CD4-positive, alpha-beta memory T cell (primary cell): ENCODE measurements around the gene STX16. TPM values are rescaled to one million over a fixed set of nuclear protein-coding genes. Genes with fewer than 3 reads are reported as not detected.
A peak's percentile ranks its signal among the peaks of the same experiment; 100 is the strongest.

Source experiments
- CTCF ChIA-PET: fragments of 350-600 bp; sonication (Branson Sonifier 250); formaldehyde crosslinking; loops from one replicate; lab custom pipeline; 2021; ENCODE audit warnings: inconsistent platforms; ENCODE audit not compliant: partially characterized antibody; lab: Charles Lee
- POLR2A ChIA-PET: fragments of 350-600 bp; sonication (Branson Sonifier 250); formaldehyde crosslinking; loops from one replicate; lab custom pipeline; 2021; ENCODE audit not compliant: partially characterized antibody; lab: Charles Lee
- DNase-seq, 5 donors: peaks; one replicate each; pipeline versions ENCODE4 v3.0.0 to v3.0.0-alpha.2; 2020 to 2022; ENCODE audit warnings: mixed read lengths in 1 of 5
- H3K27ac ChIP-seq: one replicate; pipeline ENCODE4 v1.7.0; 2013; ENCODE audit warnings: low read depth, low read length
- H3K27me3 ChIP-seq: 2 replicates; pipeline ENCODE4 v1.7.0; 2013; ENCODE audit warnings: mild to moderate bottlenecking, low read length, moderate library complexity; ENCODE audit not compliant: insufficient read depth
- H3K36me3 ChIP-seq: 2 replicates; pipeline ENCODE4 v1.7.0; 2013; ENCODE audit warnings: mild to moderate bottlenecking, low read length, moderate library complexity; ENCODE audit not compliant: insufficient read depth
- H3K4me1 ChIP-seq: 2 replicates; pipeline ENCODE4 v1.7.0; 2013; ENCODE audit warnings: mild to moderate bottlenecking, low read length, moderate library complexity; ENCODE audit not compliant: insufficient read depth
- H3K4me3 ChIP-seq, 2 donors: one replicate each; pipeline ENCODE4 v1.7.0; 2013; ENCODE audit warnings: low read length in 2 of 2, mild to moderate bottlenecking in 1 of 2
- H3K9me3 ChIP-seq, 2 donors: one replicate each; pipeline ENCODE4 v1.7.0; 2013; ENCODE audit warnings: low read length in 2 of 2, control low read depth in 1 of 2; ENCODE audit not compliant: control insufficient read depth in 1 of 2
- H3K27ac Mint-ChIP-seq, 7 donors: one replicate each; pipeline ENCODE4 v1.8.0; 2020 to 2021; ENCODE audit warnings: mixed read lengths in 7 of 7, mild to moderate bottlenecking in 6 of 7, inconsistent platforms in 3 of 7, moderate library complexity in 3 of 7
- H3K27me3 Mint-ChIP-seq, 2 donors: one replicate each; pipeline ENCODE4 v1.8.0; 2020 to 2021; ENCODE audit warnings: mixed read lengths in 2 of 2
- H3K36me3 Mint-ChIP-seq, 2 donors: one replicate each; pipeline ENCODE4 v1.8.0; 2020 to 2021; ENCODE audit warnings: mixed read lengths in 2 of 2, inconsistent platforms in 1 of 2, mild to moderate bottlenecking in 1 of 2
- H3K4me1 Mint-ChIP-seq, 4 donors: one replicate each; pipeline ENCODE4 v1.8.0; 2020 to 2021; ENCODE audit warnings: mixed read lengths in 4 of 4, mild to moderate bottlenecking in 1 of 4
- H3K4me3 Mint-ChIP-seq, 8 donors: one replicate each; pipeline ENCODE4 v1.8.0; 2020 to 2021; ENCODE audit warnings: mixed read lengths in 8 of 8, mild to moderate bottlenecking in 7 of 8, moderate library complexity in 6 of 8, inconsistent platforms in 3 of 8
- H3K9me3 Mint-ChIP-seq, 8 donors: one replicate each; pipeline ENCODE4 v1.8.0; 2020 to 2021; ENCODE audit warnings: mixed read lengths in 8 of 8, mild to moderate bottlenecking in 5 of 8, inconsistent platforms in 3 of 8, moderate library complexity in 1 of 8
- intact Hi-C: fragments of 100-400 bp; cut with micrococcal nuclease; formaldehyde crosslinking; loops from one replicate; pipeline ENCODE4 v1.15.1; 2023
- polyA plus RNA-seq, 2 donors: library from polyadenylated mRNA; unstranded; fragments of 300-500 nt; fragmentation: Illumina TruSeq; gene quantifications; one replicate each; pipeline ENCODE4 v1.2.3, GENCODE V29; 2021
- total RNA-seq, 2 experiments: library from RNA; stranded (reverse); gene quantifications; one replicate each; pipeline ENCODE4 v1.2.3, GENCODE V29; 2021

STX16 gene
- total and polyA plus RNA-seq, 4 experiments from 2014 or later, result 16.5 to 167 (median 91.3) TPM

- H3K4me3 Mint-ChIP-seq, result peak overlapping the region in 3 of 8 donors; percentile 8 to 33 (median 8)
- ChIA-PET POLR2A (interaction anchor here (0.7 to 1.4 kb wide), 2 partner anchors 10 to 38 kb away, joined by 3 to 4 read pairs; partner anchors contain the start of gene NPEPL1), CTCF (no interaction called here)
- peaks cover 0 to 36% of the 10 kb centered on the region in 2 donors for H3K36me3 Mint-ChIP-seq
- Histone ChIP-seq H3K36me3 (no peaks in the 10 kb centered on the region), H3K9me3 (no peaks in the 10 kb centered on the region), H3K4me3 (no peak overlapping the region), H3K4me1 (peaks cover 68% of the 10 kb centered on the region), H3K27me3 (no peaks in the 10 kb centered on the region), H3K27ac (peak overlapping the region; percentile 94)
- intact Hi-C loops, result loop anchor here (5.0 to 10.0 kb wide), 5 partner anchors 183 to 1260 kb away; partner anchors contain the start of genes NELFCD, RBM38 and VAPB
- H3K9me3 Mint-ChIP-seq, result no peaks in the 10 kb centered on the region
- H3K4me1 Mint-ChIP-seq, result peaks cover 34 to 73% (median 46%) of the 10 kb centered on the region in 4 donors
- no peak overlapping the region for H3K27ac Mint-ChIP-seq
- H3K27me3 Mint-ChIP-seq, result peaks cover 0 to 1% of the 10 kb centered on the region in 2 donors
- no peak for DNase-seq
Observed at GRCh38 chr20:58654337-58654736, 3.3 kb downstream of the STX16 start.

GRCh38 chr20:58655328-58656107, 4.4 kb downstream of the STX16 start:
- ChIA-PET CTCF (interaction anchor here (1.1 kb wide), 2 partner anchors 37 to 247 kb away, joined by 3 to 4 read pairs; partner anchors contain the start of gene NPEPL1), POLR2A (interaction anchor here (1.2 to 1.4 kb wide), 2 partner anchors 20 to 38 kb away, joined by 3 read pairs; no protein-coding TSS in a partner anchor)
- H3K27me3 ChIP-seq, result no peaks in the 10 kb centered on the region
- no peak for DNase-seq
- H3K27ac ChIP-seq, result no peak overlapping the region
- peaks cover 0 to 43% of the 10 kb centered on the region in 2 donors for H3K36me3 Mint-ChIP-seq
- H3K4me3 ChIP-seq, result peak overlapping the region in 1 of 2 donors; percentile 1
- intact Hi-C loops, result loop anchor here (10.0 kb wide), 1 partner anchor 1261 kb away; the partner anchor contains the start of gene RBM38
- H3K4me1 ChIP-seq, result peaks cover 79% of the 10 kb centered on the region
- H3K27ac Mint-ChIP-seq, result peak overlapping the region; percentile 13 to 96 (median 62)
- H3K9me3 ChIP-seq, result no peaks in the 10 kb centered on the region
- H3K4me3 Mint-ChIP-seq, result peak overlapping the region; percentile 21 to 69 (median 60)
- H3K36me3 ChIP-seq, result no peaks in the 10 kb centered on the region
- H3K27me3 Mint-ChIP-seq, result peaks cover 0 to 1% of the 10 kb centered on the region in 2 donors
- no peaks in the 10 kb centered on the region for H3K9me3 Mint-ChIP-seq
- peaks cover 44 to 83% (median 55%) of the 10 kb centered on the region in 4 donors for H3K4me1 Mint-ChIP-seq

GRCh38 chr20:58656831-58657230, 5.7 kb downstream of the STX16 start:
- ChIA-PET CTCF (interaction anchor here (1.8 kb wide), 1 partner anchor 37 kb away, joined by 5 read pairs; no protein-coding TSS in a partner anchor), POLR2A (interaction anchor here (0.7 to 1.4 kb wide), 5 partner anchors 16 to 449 kb away, joined by 3 read pairs; no protein-coding TSS in a partner anchor)
- Histone ChIP-seq H3K9me3 (no peaks in the 10 kb centered on the region), H3K36me3 (no peaks in the 10 kb centered on the region), H3K27me3 (no peaks in the 10 kb centered on the region), H3K4me1 (peaks cover 92% of the 10 kb centered on the region), H3K4me3 (no peak overlapping the region), H3K27ac (peak overlapping the region; percentile 24)
- Mint-ChIP-seq H3K4me3 (peak overlapping the region; percentile 31 to 73 (median 62)), H3K9me3 (no peaks in the 10 kb centered on the region), H3K27me3 (no peaks in the 10 kb centered on the region), H3K27ac (peak overlapping the region; percentile 36 to 96 (median 80)), H3K4me1 (peaks cover 55 to 84% (median 67%) of the 10 kb centered on the region in 4 donors), H3K36me3 (peaks cover 0 to 42% of the 10 kb centered on the region in 2 donors)
- intact Hi-C loops, result loop anchor here (10.0 kb wide), 1 partner anchor 1262 kb away; the partner anchor contains the start of gene RBM38
- no peak for DNase-seq

GRCh38 chr20:58657262-58657661, 6.2 kb downstream of the STX16 start:
- ChIA-PET POLR2A (no interaction called here), CTCF (interaction anchor here (1.8 kb wide), 1 partner anchor 37 kb away, joined by 5 read pairs; no protein-coding TSS in a partner anchor)
- Histone ChIP-seq H3K4me3 (peak overlapping the region in 1 of 2 donors; percentile 6), H3K27ac (no peak overlapping the region), H3K4me1 (peaks cover 96% of the 10 kb centered on the region), H3K36me3 (no peaks in the 10 kb centered on the region), H3K9me3 (no peaks in the 10 kb centered on the region), H3K27me3 (no peaks in the 10 kb centered on the region)
- Mint-ChIP-seq H3K27me3 (no peaks in the 10 kb centered on the region), H3K36me3 (peaks cover 0 to 39% of the 10 kb centered on the region in 2 donors), H3K4me1 (peaks cover 59 to 85% (median 71%) of the 10 kb centered on the region in 4 donors), H3K27ac (peak overlapping the region; percentile 6 to 96 (median 76)), H3K9me3 (no peaks in the 10 kb centered on the region), H3K4me3 (peak overlapping the region in 7 of 8 donors; percentile 9 to 69 (median 61))
- intact Hi-C loops, result loop anchor here (10.0 kb wide), 1 partner anchor 1262 kb away; the partner anchor contains the start of gene RBM38
- no peak for DNase-seq

GRCh38 chr20:58657986-58658385, 6.9 kb downstream of the STX16 start:
- peak overlapping the region in 5 of 7 donors; percentile 4 to 96 (median 70) for H3K27ac Mint-ChIP-seq
- no peaks in the 10 kb centered on the region for H3K9me3 Mint-ChIP-seq
- Histone ChIP-seq H3K4me1 (peaks cover 100% of the 10 kb centered on the region), H3K36me3 (peaks cover 2% of the 10 kb centered on the region), H3K4me3 (peak overlapping the region in 1 of 2 donors; percentile 6), H3K27me3 (no peaks in the 10 kb centered on the region), H3K9me3 (no peaks in the 10 kb centered on the region), H3K27ac (peak overlapping the region; percentile 25)
- peaks cover 2 to 35% of the 10 kb centered on the region in 2 donors for H3K36me3 Mint-ChIP-seq
- intact Hi-C loops, result loop anchor here (10.0 kb wide), 1 partner anchor 1263 kb away; the partner anchor contains the start of gene RBM38
- POLR2A ChIA-PET, result interaction anchor here (1.3 to 4.0 kb wide), 3 partner anchors 7 to 374 kb away, joined by 3 to 112 read pairs (median 6); partner anchors contain the start of genes ATP5F1E, STX16 and VAPB
- CTCF ChIA-PET, result interaction anchor here (1.1 to 1.8 kb wide), 3 partner anchors 36 to 421 kb away, joined by 3 to 5 read pairs (median 4); partner anchors contain the start of gene GNAS-AS1
- no peak for DNase-seq
- peak overlapping the region in 7 of 8 donors; percentile 17 to 72 (median 59) for H3K4me3 Mint-ChIP-seq
- H3K4me1 Mint-ChIP-seq, result peaks cover 60 to 81% (median 72%) of the 10 kb centered on the region in 4 donors
- H3K27me3 Mint-ChIP-seq, result no peaks in the 10 kb centered on the region

- ChIA-PET CTCF (interaction anchor here (1.0 to 2.1 kb wide), 7 partner anchors 7 to 424 kb away, joined by 3 to 12 read pairs (median 4); partner anchors contain the start of genes GNAS-AS1 and STX16), POLR2A (interaction anchor here (1.0 to 4.0 kb wide), 5 partner anchors 8 to 374 kb away, joined by 3 to 112 read pairs (median 6); partner anchors contain the start of genes ATP5F1E, NPEPL1, STX16 and VAPB)
- Histone ChIP-seq H3K4me3 (no peak overlapping the region), H3K4me1 (peaks cover 97% of the 10 kb centered on the region), H3K27me3 (no peaks in the 10 kb centered on the region), H3K9me3 (no peaks in the 10 kb centered on the region), H3K27ac (peak overlapping the region; percentile 18), H3K36me3 (peaks cover 4% of the 10 kb centered on the region)
- H3K4me1 Mint-ChIP-seq, result peaks cover 61 to 82% (median 72%) of the 10 kb centered on the region in 4 donors
- H3K9me3 Mint-ChIP-seq, result no peaks in the 10 kb centered on the region
- no peak for DNase-seq
- H3K27me3 Mint-ChIP-seq, result no peaks in the 10 kb centered on the region
- peak overlapping the region in 6 of 7 donors; percentile 19 to 96 (median 73) for H3K27ac Mint-ChIP-seq
- peaks cover 6 to 38% of the 10 kb centered on the region in 2 donors for H3K36me3 Mint-ChIP-seq
- peak overlapping the region; percentile 55 to 95 (median 72) for H3K4me3 Mint-ChIP-seq
- intact Hi-C loops, result loop anchor here (10.0 kb wide), 1 partner anchor 1264 kb away; the partner anchor contains the start of gene RBM38
Observed at GRCh38 chr20:58658760-58659159, 7.7 kb downstream of the STX16 start.
